GM12892 (cell line): Measurements from ENCODE around the gene STK33.

Experiments
- POLR2A ChIP-seq: IDR thresholded peaks from 2 replicates; pipeline ENCODE4 v1.6.1; 2011; ENCODE audit warnings: low read depth, low read length, control low read depth
- POLR2AphosphoS5 ChIP-seq: IDR thresholded peaks from 2 replicates; pipeline ENCODE4 v1.6.1; 2011; ENCODE audit warnings: low read depth, low read length, control low read depth
- TAF1 ChIP-seq: IDR thresholded peaks from 2 replicates; pipeline ENCODE4 v1.6.1; 2011; ENCODE audit warnings: low read depth, mild to moderate bottlenecking, control low read depth, low read length, borderline replicate concordance

GRCh38 chr11:8359521-8359920, 234.5 kb downstream of the STK33 start:
- TF ChIP-seq TAF1 (no peak), POLR2A (no peak), POLR2AphosphoS5 (no peak)
